Liver (tissue), 9 donors: ENCODE results near the gene HOXB2. TPM values are rescaled to one million over a fixed set of nuclear protein-coding genes. Genes with fewer than 3 reads are reported as not detected.

Experiments used
- DNase-seq: peaks from one replicate; pipeline ENCODE4 v3.0.0-alpha.2; 2017; ENCODE audit warnings: low spot score
- H3K27ac ChIP-seq, 2 donors: one replicate each; pipeline ENCODE4 v1.7.0; 2013; ENCODE audit warnings: inconsistent platforms in 2 of 2, low read length in 2 of 2, control low read depth in 1 of 2, low read depth in 1 of 2, mild to moderate bottlenecking in 1 of 2
- H3K27me3 ChIP-seq, 4 donors: one replicate each; pipeline versions ENCODE4 v1.6.1 to v1.7.0; 2013; ENCODE audit warnings: low read length in 3 of 4, inconsistent platforms in 1 of 4, mild to moderate bottlenecking in 1 of 4, moderate library complexity in 1 of 4; ENCODE audit not compliant: control insufficient read depth in 4 of 4, insufficient read depth in 4 of 4
- H3K36me3 ChIP-seq, 4 donors: one replicate each; pipeline versions ENCODE4 v1.6.1 to v1.7.0; 2013; ENCODE audit warnings: low read length in 3 of 4, mild to moderate bottlenecking in 3 of 4, low read depth in 1 of 4, moderate library complexity in 1 of 4; ENCODE audit not compliant: control insufficient read depth in 4 of 4, insufficient read depth in 3 of 4
- H3K4me1 ChIP-seq, 4 donors: one replicate each; pipeline versions ENCODE4 v1.6.1 to v1.7.0; 2013; ENCODE audit warnings: low read length in 3 of 4, mild to moderate bottlenecking in 3 of 4, moderate library complexity in 1 of 4; ENCODE audit not compliant: control insufficient read depth in 4 of 4, insufficient read depth in 4 of 4
- H3K4me3 ChIP-seq, 3 donors: one replicate each; pipeline versions ENCODE4 v1.6.1 to v1.7.0; 2013; ENCODE audit warnings: low read length in 3 of 3, control low read depth in 1 of 3, low read depth in 1 of 3, mild to moderate bottlenecking in 1 of 3
- H3K9ac ChIP-seq, 2 donors: one replicate each; pipeline ENCODE4 v1.7.0; 2013; ENCODE audit warnings: low read length in 2 of 2, mild to moderate bottlenecking in 2 of 2, moderate library complexity in 2 of 2, control low read depth in 1 of 2, low read depth in 1 of 2
- H3K9me3 ChIP-seq, 4 donors: one replicate each; pipeline versions ENCODE4 v1.6.1 to v1.7.0; 2013; ENCODE audit warnings: low read length in 3 of 4; ENCODE audit not compliant: control insufficient read depth in 4 of 4
- FOXA2 ChIP-seq: IDR thresholded peaks from 2 replicates; pipeline ENCODE4 v1.6.1; 2016; ENCODE audit warnings: antibody characterized with exemption
- GABPA ChIP-seq, 2 donors: IDR thresholded peaks in 1 of 2; conservative IDR thresholded peaks in 1 of 2; 2 replicates each; pipeline ENCODE4 v1.6.1; 2016; ENCODE audit warnings: antibody characterized with exemption in 2 of 2, mild to moderate bottlenecking in 1 of 2, moderate library complexity in 1 of 2
- HNF4G ChIP-seq: IDR thresholded peaks from 2 replicates; pipeline ENCODE4 v1.6.1; 2016; ENCODE audit warnings: antibody characterized with exemption
- JUND ChIP-seq, 2 donors: IDR thresholded peaks; 2 replicates each; pipeline ENCODE4 v1.6.1; 2016; ENCODE audit warnings: antibody characterized with exemption in 2 of 2
- RAD21 ChIP-seq, 2 donors: IDR thresholded peaks; 2 replicates each; pipeline ENCODE4 v1.6.1; 2016; ENCODE audit warnings: antibody characterized with exemption in 2 of 2, mild to moderate bottlenecking in 2 of 2
- SP1 ChIP-seq: IDR thresholded peaks from 2 replicates; pipeline ENCODE4 v1.6.1; 2018; ENCODE audit warnings: antibody characterized with exemption, mild to moderate bottlenecking
- TAF1 ChIP-seq: conservative IDR thresholded peaks from 2 replicates; pipeline ENCODE4 v1.6.1; 2016; ENCODE audit warnings: antibody characterized with exemption, mild to moderate bottlenecking
- YY1 ChIP-seq: IDR thresholded peaks from 2 replicates; pipeline ENCODE4 v1.6.1; 2016; ENCODE audit warnings: antibody characterized with exemption, mild to moderate bottlenecking
- ZBTB33 ChIP-seq: IDR thresholded peaks from 2 replicates; pipeline ENCODE4 v1.6.1; 2016; ENCODE audit warnings: antibody characterized with exemption
- WGBS: extraction: QIAGEN DNeasy Blood & Tissue Kit; methylation state at CpG from one replicate; pipeline ENCODE4 v1.1.7; 2013; 5-methylcytosine and 5-hydroxymethylcytosine counted together
- polyA plus RNA-seq, 2 donors: library from polyadenylated mRNA; stranded (reverse) in 1 of 2; unstranded in 1 of 2; fragments of 200-250 nt in 1 of 2; fragments of >200 nt in 1 of 2; fragmentation: Nextera tagmentation in 1 of 2; extraction: Ambion mirVana in 1 of 2; gene quantifications; one replicate each; pipeline versions ENCODE4 v1.2.1 to v1.2.3, GENCODE V29; 2013 to 2015
- total RNA-seq, 2 donors: library from RNA; depleted of rRNA; stranded (reverse); fragments of >200 nt; gene quantifications; one replicate each; pipeline ENCODE4 v1.2.3, GENCODE V29; 2014
- TF ChIP-seq, protein P1 (sequence below): IDR thresholded peaks from 2 replicates; pipeline ENCODE4 v1.6.1; 2016; ENCODE audit warnings: antibody characterized with exemption, mild to moderate bottlenecking
- TF ChIP-seq, protein P2 (sequence below): IDR thresholded peaks from 2 replicates; pipeline ENCODE4 v1.6.1; 2016; ENCODE audit warnings: antibody characterized with exemption
- TF ChIP-seq, protein P3 (sequence below): fragments of 150-350 bp; IDR thresholded peaks from 2 replicates; pipeline ENCODE4 v1.5.1; 2017; ENCODE audit warnings: improper control_type of control experiment, low read depth, low read length; ENCODE audit not compliant: missing input control
- donor health status: healthy.
- donor health status: healthy.
- donor health status: healthy.
- donor health status: healthy.
- donor health status: healthy.

HOXB2 gene
- total and polyA plus RNA-seq, 4 donors, result 0.67 to 2.5 (median 1.8) TPM

- TF ChIP-seq, protein P1, sequence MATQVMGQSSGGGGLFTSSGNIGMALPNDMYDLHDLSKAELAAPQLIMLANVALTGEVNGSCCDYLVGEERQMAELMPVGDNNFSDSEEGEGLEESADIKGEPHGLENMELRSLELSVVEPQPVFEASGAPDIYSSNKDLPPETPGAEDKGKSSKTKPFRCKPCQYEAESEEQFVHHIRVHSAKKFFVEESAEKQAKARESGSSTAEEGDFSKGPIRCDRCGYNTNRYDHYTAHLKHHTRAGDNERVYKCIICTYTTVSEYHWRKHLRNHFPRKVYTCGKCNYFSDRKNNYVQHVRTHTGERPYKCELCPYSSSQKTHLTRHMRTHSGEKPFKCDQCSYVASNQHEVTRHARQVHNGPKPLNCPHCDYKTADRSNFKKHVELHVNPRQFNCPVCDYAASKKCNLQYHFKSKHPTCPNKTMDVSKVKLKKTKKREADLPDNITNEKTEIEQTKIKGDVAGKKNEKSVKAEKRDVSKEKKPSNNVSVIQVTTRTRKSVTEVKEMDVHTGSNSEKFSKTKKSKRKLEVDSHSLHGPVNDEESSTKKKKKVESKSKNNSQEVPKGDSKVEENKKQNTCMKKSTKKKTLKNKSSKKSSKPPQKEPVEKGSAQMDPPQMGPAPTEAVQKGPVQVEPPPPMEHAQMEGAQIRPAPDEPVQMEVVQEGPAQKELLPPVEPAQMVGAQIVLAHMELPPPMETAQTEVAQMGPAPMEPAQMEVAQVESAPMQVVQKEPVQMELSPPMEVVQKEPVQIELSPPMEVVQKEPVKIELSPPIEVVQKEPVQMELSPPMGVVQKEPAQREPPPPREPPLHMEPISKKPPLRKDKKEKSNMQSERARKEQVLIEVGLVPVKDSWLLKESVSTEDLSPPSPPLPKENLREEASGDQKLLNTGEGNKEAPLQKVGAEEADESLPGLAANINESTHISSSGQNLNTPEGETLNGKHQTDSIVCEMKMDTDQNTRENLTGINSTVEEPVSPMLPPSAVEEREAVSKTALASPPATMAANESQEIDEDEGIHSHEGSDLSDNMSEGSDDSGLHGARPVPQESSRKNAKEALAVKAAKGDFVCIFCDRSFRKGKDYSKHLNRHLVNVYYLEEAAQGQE, result no peak
- TF ChIP-seq HNF4G (no peak), TAF1 (no peak)
These were observed 19.5 kb upstream of the HOXB2 start (continued) for GRCh38 chr17:48564188-48565021.

- H3K9ac ChIP-seq, result no peak overlapping the region
These were observed 18.9 kb upstream of the HOXB2 start for GRCh38 chr17:48563867-48564187.

More at GRCh38 chr17:48563867-48564187, 18.9 kb upstream of the HOXB2 start:
- Histone ChIP-seq H3K27ac (peak overlapping the region in 1 of 2 donors; percentile 16), H3K4me1 (peaks cover 0 to 2% (median 0%) of the 10 kb centered on the region in 4 donors), H3K27me3 (peaks cover 3 to 15% (median 8%) of the 10 kb centered on the region in 4 donors), H3K9me3 (no peaks in the 10 kb centered on the region), H3K4me3 (peak overlapping the region in 1 of 3 donors; percentile 31), H3K36me3 (no peaks in the 10 kb centered on the region)
- 24% methylated on average over 10 of the region's 10 CpGs for WGBS
- TF ChIP-seq FOXA2 (no peak), ZBTB33 (no peak), GABPA (IDR thresholded peaks at IDR 0.05 in 1 of 2, conservative IDR thresholded peaks at IDR 0.05 in 1 of 2) (no peak), SP1 (no peak), TAF1 (no peak), JUND (IDR thresholded peaks at IDR 0.05) (no peak), RAD21 (IDR thresholded peaks at IDR 0.05) (no peak), YY1 (no peak)
- TF ChIP-seq, protein P2, sequence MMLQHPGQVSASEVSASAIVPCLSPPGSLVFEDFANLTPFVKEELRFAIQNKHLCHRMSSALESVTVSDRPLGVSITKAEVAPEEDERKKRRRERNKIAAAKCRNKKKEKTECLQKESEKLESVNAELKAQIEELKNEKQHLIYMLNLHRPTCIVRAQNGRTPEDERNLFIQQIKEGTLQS, result no peak
- TF ChIP-seq, protein P1, result no peak
- TF ChIP-seq, protein P3, sequence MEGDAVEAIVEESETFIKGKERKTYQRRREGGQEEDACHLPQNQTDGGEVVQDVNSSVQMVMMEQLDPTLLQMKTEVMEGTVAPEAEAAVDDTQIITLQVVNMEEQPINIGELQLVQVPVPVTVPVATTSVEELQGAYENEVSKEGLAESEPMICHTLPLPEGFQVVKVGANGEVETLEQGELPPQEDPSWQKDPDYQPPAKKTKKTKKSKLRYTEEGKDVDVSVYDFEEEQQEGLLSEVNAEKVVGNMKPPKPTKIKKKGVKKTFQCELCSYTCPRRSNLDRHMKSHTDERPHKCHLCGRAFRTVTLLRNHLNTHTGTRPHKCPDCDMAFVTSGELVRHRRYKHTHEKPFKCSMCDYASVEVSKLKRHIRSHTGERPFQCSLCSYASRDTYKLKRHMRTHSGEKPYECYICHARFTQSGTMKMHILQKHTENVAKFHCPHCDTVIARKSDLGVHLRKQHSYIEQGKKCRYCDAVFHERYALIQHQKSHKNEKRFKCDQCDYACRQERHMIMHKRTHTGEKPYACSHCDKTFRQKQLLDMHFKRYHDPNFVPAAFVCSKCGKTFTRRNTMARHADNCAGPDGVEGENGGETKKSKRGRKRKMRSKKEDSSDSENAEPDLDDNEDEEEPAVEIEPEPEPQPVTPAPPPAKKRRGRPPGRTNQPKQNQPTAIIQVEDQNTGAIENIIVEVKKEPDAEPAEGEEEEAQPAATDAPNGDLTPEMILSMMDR, result no peak
- DNase-seq, result no peak
